Adrenal gland (tissue), 5 donors: ENCODE results near the gene UXS1.

Experiments used
- POLR2A ChIP-seq, 2 donors: fragments of 450-650 bp; IDR thresholded peaks; one replicate each; pipeline ENCODE4 v1.6.1; 2017; ENCODE audit warnings: antibody characterized with exemption in 2 of 2, mild to moderate bottlenecking in 2 of 2, moderate library complexity in 1 of 2
- TF ChIP-seq, protein P1 (sequence below), 6 experiments: fragments of 450-650 bp in 4 of 6; fragments of 200-600 bp in 2 of 6; sonication (generic) in 1 of 6; IDR thresholded peaks; 1 replicate in 5 of 6; 2 replicates in 1 of 6; pipeline versions ENCODE4 v1.5.1 to v1.8.0; 2016 to 2021; ENCODE audit warnings: antibody characterized with exemption in 6 of 6, mild to moderate bottlenecking in 2 of 6, moderate library complexity in 1 of 6
- donor health status: DM: no; HTN: no; CAD: no.

GRCh38 chr2:106208874-106209273 is 14.8 kb upstream of the UXS1 start:
- TF ChIP-seq, protein P1, sequence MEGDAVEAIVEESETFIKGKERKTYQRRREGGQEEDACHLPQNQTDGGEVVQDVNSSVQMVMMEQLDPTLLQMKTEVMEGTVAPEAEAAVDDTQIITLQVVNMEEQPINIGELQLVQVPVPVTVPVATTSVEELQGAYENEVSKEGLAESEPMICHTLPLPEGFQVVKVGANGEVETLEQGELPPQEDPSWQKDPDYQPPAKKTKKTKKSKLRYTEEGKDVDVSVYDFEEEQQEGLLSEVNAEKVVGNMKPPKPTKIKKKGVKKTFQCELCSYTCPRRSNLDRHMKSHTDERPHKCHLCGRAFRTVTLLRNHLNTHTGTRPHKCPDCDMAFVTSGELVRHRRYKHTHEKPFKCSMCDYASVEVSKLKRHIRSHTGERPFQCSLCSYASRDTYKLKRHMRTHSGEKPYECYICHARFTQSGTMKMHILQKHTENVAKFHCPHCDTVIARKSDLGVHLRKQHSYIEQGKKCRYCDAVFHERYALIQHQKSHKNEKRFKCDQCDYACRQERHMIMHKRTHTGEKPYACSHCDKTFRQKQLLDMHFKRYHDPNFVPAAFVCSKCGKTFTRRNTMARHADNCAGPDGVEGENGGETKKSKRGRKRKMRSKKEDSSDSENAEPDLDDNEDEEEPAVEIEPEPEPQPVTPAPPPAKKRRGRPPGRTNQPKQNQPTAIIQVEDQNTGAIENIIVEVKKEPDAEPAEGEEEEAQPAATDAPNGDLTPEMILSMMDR (IDR thresholded peaks at IDR 0.05), result no peak
- no peak for TF ChIP-seq POLR2A (IDR thresholded peaks at IDR 0.05)
